NCI-H187 (cell line): ENCODE measurements around the gene ARHGAP5.

Experiments
- DNase-seq, 2 experiments: peaks; one replicate each; lab custom pipeline; 2025; lab: John Stamatoyannopoulos, UW

ARHGAP5 gene

GRCh38 chr14:32171469-32171868 is 94.4 kb downstream of the ARHGAP5 start:
- DNase-seq, result no peak

GRCh38 chr14:32183151-32184058 is 106.3 kb downstream of the ARHGAP5 start:
- no peak for DNase-seq

- DNase-seq, result no peak
Observed at GRCh38 chr14:32185097-32185496, 108.0 kb downstream of the ARHGAP5 start.

- no peak for DNase-seq
Observed at GRCh38 chr14:32186248-32186647, 109.1 kb downstream of the ARHGAP5 start.

- no peak for DNase-seq
Observed at GRCh38 chr14:32189811-32190210, 112.7 kb downstream of the ARHGAP5 start.

- DNase-seq, result no peak
Observed at GRCh38 chr14:32190673-32191072, 113.6 kb downstream of the ARHGAP5 start.

GRCh38 chr14:32192712-32193373 is 115.7 kb downstream of the ARHGAP5 start:
- no peak for DNase-seq

- DNase-seq, result no peak
Observed at GRCh38 chr14:32193532-32193931, 116.4 kb downstream of the ARHGAP5 start.

GRCh38 chr14:32195636-32196035 is 118.5 kb downstream of the ARHGAP5 start:
- no peak for DNase-seq

- DNase-seq, result no peak
Observed at GRCh38 chr14:32197919-32198318, 120.8 kb downstream of the ARHGAP5 start.

GRCh38 chr14:32200368-32201192 is 123.5 kb downstream of the ARHGAP5 start:
- no peak for DNase-seq

GRCh38 chr14:32201193-32201815 is 124.2 kb downstream of the ARHGAP5 start:
- DNase-seq, result peak; percentile 80 to 84

- DNase-seq, result peak in 1 of 2 experiments; percentile 68
Observed at GRCh38 chr14:32201816-32202490, 124.8 kb downstream of the ARHGAP5 start, which contains the start of gene RNU6-7. RNU6-7 (plus strand) TSS chr14:32202045.

- DNase-seq, result peak in 1 of 2 experiments; percentile 69
Observed at GRCh38 chr14:32202491-32202997, 125.4 kb downstream of the ARHGAP5 start.

- peak; percentile 88 to 91 for DNase-seq
Observed at GRCh38 chr14:32202998-32203882, 126.1 kb downstream of the ARHGAP5 start, which contains the start of gene RNU6-8. RNU6-8 (minus strand) TSS chr14:32203269.

GRCh38 chr14:32203928-32204357 is 126.8 kb downstream of the ARHGAP5 start:
- DNase-seq, result peak in 1 of 2 experiments; percentile 61

GRCh38 chr14:32205554-32205953 is 128.4 kb downstream of the ARHGAP5 start:
- DNase-seq, result no peak

- DNase-seq, result no peak
Observed at GRCh38 chr14:32205984-32206383, 128.9 kb downstream of the ARHGAP5 start.

- no peak for DNase-seq
Observed at GRCh38 chr14:32206552-32206951, 129.4 kb downstream of the ARHGAP5 start.

- no peak for DNase-seq
Observed at GRCh38 chr14:32208490-32208889, 131.4 kb downstream of the ARHGAP5 start.
